ENCODE results near the gene PTPRA.
A peak's percentile ranks its signal among the peaks of the same experiment; 100 is the strongest.

DNA sequence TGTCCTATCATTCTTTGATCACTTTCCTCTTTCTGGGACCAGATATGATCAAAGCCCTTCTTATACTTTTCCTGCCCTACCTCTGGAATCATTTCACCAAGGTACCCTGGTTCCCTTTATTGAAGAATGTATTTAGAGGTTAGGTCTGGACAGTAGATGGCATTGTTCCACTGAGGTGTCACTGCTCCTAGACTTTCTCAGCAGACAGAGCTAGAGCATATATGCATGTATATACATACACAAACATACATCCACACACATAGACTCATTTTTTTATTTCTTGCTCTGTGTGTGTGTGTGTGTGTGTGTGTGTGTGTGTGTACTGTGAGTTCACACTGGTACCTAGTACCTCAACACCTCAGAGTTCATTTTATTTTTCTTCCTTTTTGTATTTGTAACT, 40.9 kb downstream of the PTPRA start:
- TF ChIP-seq POLR2A (IDR thresholded peaks at IDR 0.05): no peak
- TF ChIP-seq, protein P1, sequence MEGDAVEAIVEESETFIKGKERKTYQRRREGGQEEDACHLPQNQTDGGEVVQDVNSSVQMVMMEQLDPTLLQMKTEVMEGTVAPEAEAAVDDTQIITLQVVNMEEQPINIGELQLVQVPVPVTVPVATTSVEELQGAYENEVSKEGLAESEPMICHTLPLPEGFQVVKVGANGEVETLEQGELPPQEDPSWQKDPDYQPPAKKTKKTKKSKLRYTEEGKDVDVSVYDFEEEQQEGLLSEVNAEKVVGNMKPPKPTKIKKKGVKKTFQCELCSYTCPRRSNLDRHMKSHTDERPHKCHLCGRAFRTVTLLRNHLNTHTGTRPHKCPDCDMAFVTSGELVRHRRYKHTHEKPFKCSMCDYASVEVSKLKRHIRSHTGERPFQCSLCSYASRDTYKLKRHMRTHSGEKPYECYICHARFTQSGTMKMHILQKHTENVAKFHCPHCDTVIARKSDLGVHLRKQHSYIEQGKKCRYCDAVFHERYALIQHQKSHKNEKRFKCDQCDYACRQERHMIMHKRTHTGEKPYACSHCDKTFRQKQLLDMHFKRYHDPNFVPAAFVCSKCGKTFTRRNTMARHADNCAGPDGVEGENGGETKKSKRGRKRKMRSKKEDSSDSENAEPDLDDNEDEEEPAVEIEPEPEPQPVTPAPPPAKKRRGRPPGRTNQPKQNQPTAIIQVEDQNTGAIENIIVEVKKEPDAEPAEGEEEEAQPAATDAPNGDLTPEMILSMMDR (IDR thresholded peaks at IDR 0.05): peak in 2 of 12 donors; percentile 10 to 20

Measured in heart left ventricle (tissue), 13 donors.